DOHH2 (cell line): ENCODE data around the gene AGRN.
"Not testable (repeated sequence)": the region's sequence is repeated elsewhere in the genome, so short reads cannot be mapped to it uniquely, and the experiment has no call there.

ENCODE experiments used
- H3F3A ChIP-seq: fragments of 200-600 bp; sonication (generic), shearing (Covaris generic); 2 replicates; pipeline ENCODE4 v1.6.0; 2016; ENCODE audit warnings: antibody characterized with exemption, mild to moderate bottlenecking; ENCODE audit not compliant: control insufficient read depth, insufficient read depth
- H3K27ac ChIP-seq: fragments of 200-600 bp; sonication (generic); 2 replicates; pipeline ENCODE4 v1.5.1; 2014; ENCODE audit warnings: low read depth, mild to moderate bottlenecking, low read length, moderate library complexity
- H3K27me3 ChIP-seq: fragments of 200-600 bp; sonication (generic); 2 replicates; pipeline ENCODE4 v1.6.1; 2014; ENCODE audit warnings: mild to moderate bottlenecking, low read length, mixed read lengths; ENCODE audit not compliant: control insufficient read depth
- H3K36me3 ChIP-seq: fragments of 200-600 bp; sonication (generic); 2 replicates; pipeline ENCODE4 v1.6.1; 2014; ENCODE audit warnings: mild to moderate bottlenecking, low read length, moderate library complexity, mixed read lengths; ENCODE audit not compliant: control insufficient read depth
- H3K4me1 ChIP-seq: fragments of 200-600 bp; sonication (generic); 2 replicates; pipeline ENCODE4 v1.6.1; 2014; ENCODE audit warnings: mild to moderate bottlenecking, low read length, mixed read lengths; ENCODE audit not compliant: control insufficient read depth
- H3K4me2 ChIP-seq: fragments of 200-600 bp; sonication (generic); 2 replicates; pipeline ENCODE4 v1.6.0; 2014; ENCODE audit warnings: mild to moderate bottlenecking, low read length, moderate library complexity
- H3K4me3 ChIP-seq: fragments of 200-600 bp; sonication (generic); 2 replicates; pipeline ENCODE4 v1.5.1; 2014; ENCODE audit warnings: mild to moderate bottlenecking, low read length, mixed read lengths
- H3K79me2 ChIP-seq: fragments of 200-600 bp; sonication (generic); 2 replicates; pipeline ENCODE4 v1.6.1; 2014; ENCODE audit warnings: mild to moderate bottlenecking, low read length, mixed read lengths; ENCODE audit not compliant: control insufficient read depth
- H3K9me2 ChIP-seq: fragments of 200-600 bp; sonication (generic); replicated peaks from 2 replicates; pipeline ENCODE4 v1.6.1; 2014; ENCODE audit warnings: mild to moderate bottlenecking, low read length, mixed read lengths; ENCODE audit not compliant: control insufficient read depth
- H3K9me3 ChIP-seq: fragments of 200-600 bp; sonication (generic); 2 replicates; pipeline ENCODE4 v1.6.1; 2014; ENCODE audit warnings: antibody characterized with exemption, low read length, mixed read lengths; ENCODE audit not compliant: control insufficient read depth, insufficient read depth
- H4K20me1 ChIP-seq: fragments of 200-600 bp; sonication (generic); 2 replicates; pipeline ENCODE4 v1.6.0; 2014; ENCODE audit warnings: low read depth, mild to moderate bottlenecking, antibody characterized with exemption, low read length, moderate library complexity; ENCODE audit not compliant: control insufficient read depth, insufficient read depth
- CTCF ChIP-seq: fragments of 200-600 bp; sonication (generic); IDR thresholded peaks from one replicate; pipeline ENCODE4 v1.5.1; 2014; ENCODE audit warnings: antibody characterized with exemption, mild to moderate bottlenecking, low read depth, low read length; ENCODE audit not compliant: poor library complexity, severe bottlenecking
- EZH2phosphoT487 ChIP-seq: fragments of 200-600 bp; sonication (generic); IDR thresholded peaks from 2 replicates; pipeline ENCODE4 v1.6.1; 2017; ENCODE audit warnings: borderline replicate concordance, mild to moderate bottlenecking, antibody characterized with exemption, low read length, moderate library complexity, mixed read lengths

AGRN gene

GRCh38 chr1:1054099-1054700 lies 34.3 kb downstream of the AGRN start:
- Histone ChIP-seq H4K20me1 (no peaks in the 10 kb centered on the region), H3F3A (no peaks in the 10 kb centered on the region), H3K4me1 (peaks cover 10% of the 10 kb centered on the region), H3K27me3 (peaks cover 16% of the 10 kb centered on the region), H3K79me2 (no peaks in the 10 kb centered on the region), H3K4me3 (no peak overlapping the region), H3K36me3 (no peaks in the 10 kb centered on the region), H3K4me2 (no peak overlapping the region), H3K27ac (no peak overlapping the region), H3K9me2 (no peaks in the 10 kb centered on the region), H3K9me3 (no peaks in the 10 kb centered on the region)
- no peak for TF ChIP-seq CTCF
- TF ChIP-seq EZH2phosphoT487: no peak

GRCh38 chr1:1054971-1055370 lies 35.1 kb downstream of the AGRN start:
- peaks cover 20% of the 10 kb centered on the region for H3K27me3 ChIP-seq
- peaks cover 15% of the 10 kb centered on the region for H3K4me1 ChIP-seq
- no peaks in the 10 kb centered on the region for H3K36me3 ChIP-seq
- no peak overlapping the region for H3K4me2 ChIP-seq
- TF ChIP-seq EZH2phosphoT487 (no peak), CTCF (no peak)
- H3K79me2 ChIP-seq: no peaks in the 10 kb centered on the region
- H3K27ac ChIP-seq: no peak overlapping the region
- H3F3A ChIP-seq: no peaks in the 10 kb centered on the region
- no peaks in the 10 kb centered on the region for H3K9me3 ChIP-seq
- H3K9me2 ChIP-seq: no peaks in the 10 kb centered on the region
- H4K20me1 ChIP-seq: no peaks in the 10 kb centered on the region
- H3K4me3 ChIP-seq: no peak overlapping the region

GRCh38 chr1:1055841-1056736 lies 36.2 kb downstream of the AGRN start:
- no peak for TF ChIP-seq EZH2phosphoT487
- no peak for TF ChIP-seq CTCF
- no peaks in the 10 kb centered on the region for H3K79me2 ChIP-seq
- no peak overlapping the region for H3K27ac ChIP-seq
- H3K9me3 ChIP-seq: no peaks in the 10 kb centered on the region
- H3K9me2 ChIP-seq: no peaks in the 10 kb centered on the region
- H4K20me1 ChIP-seq: no peaks in the 10 kb centered on the region
- H3K4me1 ChIP-seq: peaks cover 16% of the 10 kb centered on the region
- no peaks in the 10 kb centered on the region for H3F3A ChIP-seq
- H3K36me3 ChIP-seq: no peaks in the 10 kb centered on the region
- peaks cover 28% of the 10 kb centered on the region for H3K27me3 ChIP-seq
- H3K4me2 ChIP-seq: no peak overlapping the region
- no peak overlapping the region for H3K4me3 ChIP-seq

- H3K27ac ChIP-seq, H3K4me2 ChIP-seq, H3F3A ChIP-seq, H3K36me3 ChIP-seq, H4K20me1 ChIP-seq, H3K4me3 ChIP-seq, H3K79me2 ChIP-seq, H3K9me2 ChIP-seq, H3K9me3 ChIP-seq: not testable (repeated sequence)
- peaks cover 16% of the 10 kb centered on the region for H3K4me1 ChIP-seq
- peaks cover 42% of the 10 kb centered on the region for H3K27me3 ChIP-seq
Observed at GRCh38 chr1:1057769-1058087, 37.8 kb downstream of the AGRN start.
